ENCODE measurements around the gene CAAP1.
"Not testable (repeated sequence)": the region's sequence is repeated elsewhere in the genome, so short reads cannot be mapped to it uniquely, and the experiment has no call there.

Gene CAAP1

GRCh38 chr9:26833792-26834191, 58.8 kb downstream of the CAAP1 start:
- DNase-seq (ENCODE audit: low spot score), result no peak
- TF ChIP-seq CTCF (IDR thresholded peaks at IDR 0.05; ENCODE audit: extremely low read depth, missing control alignments), result no peak

- not testable (repeated sequence) for DNase-seq (ENCODE audit: low spot score)
Measured at GRCh38 chr9:26828391-26828955, 64.1 kb downstream of the CAAP1 start.

- TF ChIP-seq CTCF (IDR thresholded peaks at IDR 0.05; ENCODE audit: extremely low read depth, missing control alignments), result no peak
- no peak for DNase-seq (ENCODE audit: low spot score)
Measured at GRCh38 chr9:26814799-26815198, 77.8 kb downstream of the CAAP1 start.

GRCh38 chr9:26813247-26813646, 79.4 kb downstream of the CAAP1 start:
- no peak for TF ChIP-seq CTCF (IDR thresholded peaks at IDR 0.05; ENCODE audit: extremely low read depth, missing control alignments)

GRCh38 chr9:26812217-26812616, 80.4 kb downstream of the CAAP1 start:
- TF ChIP-seq CTCF (IDR thresholded peaks at IDR 0.05; ENCODE audit: extremely low read depth, missing control alignments), result no peak
- DNase-seq (ENCODE audit: low spot score), result no peak

More at GRCh38 chr9:26813247-26813646, 79.4 kb downstream of the CAAP1 start:
- no peak for DNase-seq (ENCODE audit: low spot score)

- TF ChIP-seq CTCF (IDR thresholded peaks at IDR 0.05; ENCODE audit: extremely low read depth, missing control alignments), result no peak
- DNase-seq (ENCODE audit: low spot score), result no peak
Measured at GRCh38 chr9:26811106-26811505, 81.5 kb downstream of the CAAP1 start.

GRCh38 chr9:26809795-26810194, 82.8 kb downstream of the CAAP1 start:
- TF ChIP-seq CTCF (IDR thresholded peaks at IDR 0.05; ENCODE audit: extremely low read depth, missing control alignments), result no peak
- DNase-seq (ENCODE audit: low spot score), result no peak

- DNase-seq (ENCODE audit: low spot score), result no peak
- no peak for TF ChIP-seq CTCF (IDR thresholded peaks at IDR 0.05; ENCODE audit: extremely low read depth, missing control alignments)
Measured at GRCh38 chr9:26807161-26807560, 85.4 kb downstream of the CAAP1 start.
